Panc1 (cell line): ENCODE data around the gene NUDT3. TPM values are rescaled to one million over a fixed set of nuclear protein-coding genes. Genes with fewer than 3 reads are reported as not detected.
A peak's percentile ranks its signal among the peaks of the same experiment; 100 is the strongest.

Experiments
- ATAC-seq: fragments of 200-7000 bp; cut with Tn5 transposase; 2 replicates; pipeline ENCODE4 v1.9.1; 2020; ENCODE audit warnings: mild to moderate bottlenecking, moderate library complexity
- BruUV-seq: library from RNA; stranded (reverse); fragments of 400-500 nt; replicated peaks from 2 replicates; lab custom pipeline; 2021; lab: Mats Ljungman, UMichigan
- CTCF ChIA-PET: fragments of 300-600 bp; sonication (Branson Sonifier 250); formaldehyde crosslinking; loops from one replicate; lab custom pipeline; 2022; ENCODE audit warnings: antibody characterized with exemption; lab: Charles Lee
- POLR2A ChIA-PET: fragments of 300-600 bp; sonication (Branson Sonifier 250); formaldehyde crosslinking; loops from one replicate; lab custom pipeline; 2022; ENCODE audit warnings: antibody characterized with exemption; lab: Charles Lee
- DNase-seq: peaks from one replicate; pipeline ENCODE4 v3.0.0-alpha.2; 2010; ENCODE audit warnings: low read depth, low spot score
- H3K27ac ChIP-seq: 2 replicates; pipeline ENCODE4 v1.5.1; 2011; ENCODE audit warnings: mild to moderate bottlenecking, low read length, inconsistent platforms
- H3K27me3 ChIP-seq: fragments of 200-500 bp; sonication (Bioruptor generic); 2 replicates; pipeline ENCODE4 v1.6.0; 2014; ENCODE audit warnings: low read length, inconsistent platforms; ENCODE audit not compliant: control insufficient read depth, insufficient read depth
- H3K36me3 ChIP-seq: fragments of 200-500 bp; sonication (Bioruptor generic); 2 replicates; pipeline ENCODE4 v1.5.1; 2014; ENCODE audit warnings: inconsistent platforms, mild to moderate bottlenecking, low read length, moderate library complexity; ENCODE audit not compliant: control insufficient read depth, insufficient read depth
- H3K4me1 ChIP-seq: 2 replicates; pipeline ENCODE4 v1.5.1; 2011; ENCODE audit warnings: inconsistent platforms, mild to moderate bottlenecking, low read length, moderate library complexity; ENCODE audit not compliant: control insufficient read depth, insufficient read depth
- H3K4me3 ChIP-seq, 2 experiments: 2 replicates each; pipeline ENCODE4 v1.5.1; 2011 to 2012; ENCODE audit warnings: low read depth in 2 of 2, low read length in 2 of 2, mild to moderate bottlenecking in 2 of 2, inconsistent platforms in 1 of 2, moderate library complexity in 1 of 2
- H3K9me3 ChIP-seq: fragments of 200-500 bp; sonication (Bioruptor generic); 2 replicates; pipeline ENCODE4 v1.5.1; 2014; ENCODE audit warnings: low read depth, mild to moderate bottlenecking, inconsistent platforms, low read length, moderate library complexity; ENCODE audit not compliant: control insufficient read depth, insufficient read depth
- CTCF ChIP-seq: fragments of 450-650 bp; IDR thresholded peaks from 2 replicates; pipeline ENCODE4 v1.5.1; 2017; ENCODE audit warnings: mild to moderate bottlenecking
- POLR2AphosphoS5 ChIP-seq: IDR thresholded peaks from 2 replicates; pipeline ENCODE4 v1.6.1; 2012; ENCODE audit warnings: mild to moderate bottlenecking, low read depth, low read length, moderate library complexity
- SIN3A ChIP-seq: IDR thresholded peaks from 2 replicates; pipeline ENCODE4 v1.6.1; 2012; ENCODE audit warnings: low read depth, mild to moderate bottlenecking, low read length, moderate library complexity, borderline replicate concordance; ENCODE audit not compliant: insufficient read depth
- TCF7L2 ChIP-seq: IDR thresholded peaks from 2 replicates; pipeline ENCODE4 v1.6.1; 2011; ENCODE audit warnings: mild to moderate bottlenecking, low read depth, low read length, inconsistent platforms
- in situ Hi-C: cut with HindIII; loops from 2 replicates; pipeline ENCODE4 v1.10.0; 2016; ENCODE audit warnings: low sequenced_read_pairs, low pct_unique_long_range_greater_than_20kb
- intact Hi-C: fragments of 100-400 bp; cut with micrococcal nuclease; formaldehyde crosslinking; loops from one replicate; pipeline ENCODE4 v1.10.0; 2022; ENCODE audit not compliant: unreplicated experiment
- total RNA-seq: library from RNA; stranded (reverse); gene quantifications from one replicate; pipeline ENCODE4 v1.2.1, GENCODE V29; 2021; ENCODE audit not compliant: unreplicated experiment
- TF ChIP-seq, protein P1 (sequence below), 2 experiments: IDR thresholded peaks; 2 replicates each; pipeline ENCODE4 v1.6.1; 2011 to 2012; ENCODE audit warnings: low read depth in 2 of 2, control low read depth in 1 of 2, low read length in 1 of 2, mild to moderate bottlenecking in 1 of 2, moderate library complexity in 1 of 2; ENCODE audit not compliant: insufficient read depth in 1 of 2

The NUDT3 gene
- total RNA-seq, 1 experiment from 2014 or later = 25.9 TPM

GRCh38 chr6:34243131-34243771, 149.2 kb downstream of the NUDT3 start:
- Histone ChIP-seq H3K4me1 (peaks cover 89% of the 10 kb centered on the region), H3K27ac (peak overlapping the region; percentile 90), H3K4me3 (no peak overlapping the region), H3K27me3 (no peaks in the 10 kb centered on the region), H3K36me3 (peaks cover 4% of the 10 kb centered on the region; the same call in 1 of the 2 replicates), H3K9me3 (no peaks in the 10 kb centered on the region)
- POLR2A ChIA-PET = interaction anchor here (0.6 to 0.8 kb wide), 3 partner anchors 14 to 182 kb away, joined by 3 to 8 read pairs (median 5); no protein-coding TSS in a partner anchor
- in situ Hi-C loops = no loop called here
- no TSS peak for BruUV-seq
- TF ChIP-seq TCF7L2 (no peak), CTCF (no peak), SIN3A (no peak), POLR2AphosphoS5 (no peak)
- TF ChIP-seq, protein P1, sequence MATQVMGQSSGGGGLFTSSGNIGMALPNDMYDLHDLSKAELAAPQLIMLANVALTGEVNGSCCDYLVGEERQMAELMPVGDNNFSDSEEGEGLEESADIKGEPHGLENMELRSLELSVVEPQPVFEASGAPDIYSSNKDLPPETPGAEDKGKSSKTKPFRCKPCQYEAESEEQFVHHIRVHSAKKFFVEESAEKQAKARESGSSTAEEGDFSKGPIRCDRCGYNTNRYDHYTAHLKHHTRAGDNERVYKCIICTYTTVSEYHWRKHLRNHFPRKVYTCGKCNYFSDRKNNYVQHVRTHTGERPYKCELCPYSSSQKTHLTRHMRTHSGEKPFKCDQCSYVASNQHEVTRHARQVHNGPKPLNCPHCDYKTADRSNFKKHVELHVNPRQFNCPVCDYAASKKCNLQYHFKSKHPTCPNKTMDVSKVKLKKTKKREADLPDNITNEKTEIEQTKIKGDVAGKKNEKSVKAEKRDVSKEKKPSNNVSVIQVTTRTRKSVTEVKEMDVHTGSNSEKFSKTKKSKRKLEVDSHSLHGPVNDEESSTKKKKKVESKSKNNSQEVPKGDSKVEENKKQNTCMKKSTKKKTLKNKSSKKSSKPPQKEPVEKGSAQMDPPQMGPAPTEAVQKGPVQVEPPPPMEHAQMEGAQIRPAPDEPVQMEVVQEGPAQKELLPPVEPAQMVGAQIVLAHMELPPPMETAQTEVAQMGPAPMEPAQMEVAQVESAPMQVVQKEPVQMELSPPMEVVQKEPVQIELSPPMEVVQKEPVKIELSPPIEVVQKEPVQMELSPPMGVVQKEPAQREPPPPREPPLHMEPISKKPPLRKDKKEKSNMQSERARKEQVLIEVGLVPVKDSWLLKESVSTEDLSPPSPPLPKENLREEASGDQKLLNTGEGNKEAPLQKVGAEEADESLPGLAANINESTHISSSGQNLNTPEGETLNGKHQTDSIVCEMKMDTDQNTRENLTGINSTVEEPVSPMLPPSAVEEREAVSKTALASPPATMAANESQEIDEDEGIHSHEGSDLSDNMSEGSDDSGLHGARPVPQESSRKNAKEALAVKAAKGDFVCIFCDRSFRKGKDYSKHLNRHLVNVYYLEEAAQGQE (IDR thresholded peaks at IDR 0.05; ENCODE audit: insufficient read depth in 1 of 2, low read depth in 2 of 2, low read length in 1 of 2) = no peak
- intact Hi-C loops = loop anchor here (5.0 kb wide), 1 partner anchor 46 kb away; no protein-coding TSS in a partner anchor
- CTCF ChIA-PET = interaction anchor here (1.3 kb wide), 1 partner anchor 172 kb away, joined by 10 read pairs; no protein-coding TSS in a partner anchor
- ATAC-seq = no peak
- DNase-seq = no peak

DNA sequence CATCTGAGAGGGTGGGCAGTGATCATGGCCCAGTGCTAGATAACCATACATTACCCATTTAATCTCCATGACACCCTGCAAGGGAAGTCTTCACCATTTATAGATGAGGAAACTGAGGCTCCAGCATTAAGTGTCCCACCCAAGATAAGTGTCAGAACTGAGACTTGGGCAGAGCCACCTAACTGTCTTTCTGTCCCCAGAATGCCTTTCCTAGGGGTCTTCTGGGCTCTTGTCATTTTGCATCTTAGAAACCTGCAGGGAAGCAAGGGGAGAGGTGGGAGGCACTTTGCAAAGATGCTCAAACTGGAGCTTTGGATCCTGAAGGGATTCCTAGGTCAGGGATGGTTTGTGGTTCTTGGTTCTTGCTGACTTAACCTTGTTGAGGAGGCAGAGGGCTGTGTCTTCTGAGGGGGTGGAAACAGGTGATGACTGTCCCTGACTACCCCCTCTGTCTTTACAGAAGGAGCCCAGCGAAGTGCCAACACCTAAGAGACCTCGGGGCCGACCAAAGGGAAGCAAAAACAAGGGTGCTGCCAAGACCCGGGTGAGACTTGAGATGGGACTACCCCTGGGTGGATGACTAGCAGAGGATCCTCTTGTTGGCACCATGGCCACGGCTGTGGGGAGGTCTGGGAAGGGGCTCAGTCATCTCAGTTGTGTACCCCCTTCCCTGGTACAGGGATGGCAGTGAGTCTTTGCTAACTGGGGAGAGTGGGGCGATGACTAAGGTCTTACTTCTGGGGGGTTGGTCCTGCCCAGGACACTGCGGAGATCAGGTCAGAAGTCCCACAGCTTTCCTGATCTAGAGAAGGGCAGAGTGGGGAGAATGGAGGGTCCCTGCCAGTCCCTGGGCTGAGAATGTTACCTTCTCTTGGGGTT, 150.0 kb downstream of the NUDT3 start:
- Histone ChIP-seq H3K4me1 (peaks cover 82% of the 10 kb centered on the region), H3K4me3 (no peak overlapping the region), H3K27ac (peak overlapping the region; percentile 90), H3K9me3 (no peaks in the 10 kb centered on the region), H3K27me3 (no peaks in the 10 kb centered on the region), H3K36me3 (peaks cover 4% of the 10 kb centered on the region; the same call in 1 of the 2 replicates)
- ATAC-seq = no peak
- ChIA-PET POLR2A (interaction anchor here (0.7 kb wide), 2 partner anchors 14 to 184 kb away, joined by 3 read pairs; no protein-coding TSS in a partner anchor), CTCF (no interaction called here)
- TF ChIP-seq SIN3A (no peak), TCF7L2 (no peak), CTCF (no peak), POLR2AphosphoS5 (no peak)
- TF ChIP-seq, protein P1 (IDR thresholded peaks at IDR 0.05; ENCODE audit: insufficient read depth in 1 of 2, low read depth in 2 of 2, low read length in 1 of 2) = no peak
- intact Hi-C loops = loop anchor here (5.0 kb wide), 1 partner anchor 45 kb away; no protein-coding TSS in a partner anchor
- in situ Hi-C loops = no loop called here
- DNase-seq = no peak
- BruUV-seq = no TSS peak
